HG03469 (cell line): Measurements from ENCODE around the gene IFNAR1.
"Not testable (repeated sequence)": the region's sequence is repeated elsewhere in the genome, so short reads cannot be mapped to it uniquely, and the experiment has no call there.

Source experiments
- ATAC-seq: cut with Tn5 transposase; IDR thresholded peaks from one replicate; pipeline ENCODE4 v1.9.1; 2021; ENCODE audit warnings: mild to moderate bottlenecking, moderate library complexity, moderate number of reproducible peaks; ENCODE audit not compliant: unreplicated experiment

IFNAR1 gene

GRCh38 chr21:33305344-33305671 is 19.5 kb upstream of the IFNAR1 start:
- no peak for ATAC-seq

GRCh38 chr21:33305938-33306337 is 18.8 kb upstream of the IFNAR1 start:
- ATAC-seq = no peak

GRCh38 chr21:33308586-33309490 is 15.9 kb upstream of the IFNAR1 start:
- peak; percentile 81 for ATAC-seq

- no peak for ATAC-seq
Observed at GRCh38 chr21:33309778-33310177, 15.0 kb upstream of the IFNAR1 start.

- no peak for ATAC-seq
Observed at GRCh38 chr21:33312121-33312520, 12.6 kb upstream of the IFNAR1 start.

- ATAC-seq = no peak
Observed at GRCh38 chr21:33313183-33313582, 11.6 kb upstream of the IFNAR1 start.

- ATAC-seq = no peak
Observed at GRCh38 chr21:33313611-33314010, 11.2 kb upstream of the IFNAR1 start.

GRCh38 chr21:33314111-33314510 is 10.7 kb upstream of the IFNAR1 start:
- ATAC-seq = no peak

GRCh38 chr21:33315946-33316710 is 8.6 kb upstream of the IFNAR1 start:
- no peak for ATAC-seq

- ATAC-seq = no peak
Observed at GRCh38 chr21:33317145-33317544, 7.6 kb upstream of the IFNAR1 start.

- no peak for ATAC-seq
Observed at GRCh38 chr21:33317786-33318486, 6.8 kb upstream of the IFNAR1 start.

GRCh38 chr21:33321005-33321404 is 3.8 kb upstream of the IFNAR1 start:
- not testable (repeated sequence) for ATAC-seq

- ATAC-seq = not testable (repeated sequence)
Observed at GRCh38 chr21:33323610-33324009, 1.2 kb upstream of the IFNAR1 start.

- ATAC-seq = peak; percentile 16
Observed at GRCh38 chr21:33325222-33326067, 675 bp downstream of the IFNAR1 start.

GRCh38 chr21:33327326-33327725 is 2.6 kb downstream of the IFNAR1 start:
- ATAC-seq = no peak

- no peak for ATAC-seq
Observed at GRCh38 chr21:33327792-33328433, 3.1 kb downstream of the IFNAR1 start.

GRCh38 chr21:33330726-33331125 is 6.0 kb downstream of the IFNAR1 start:
- no peak for ATAC-seq

GRCh38 chr21:33332143-33332542 is 7.4 kb downstream of the IFNAR1 start:
- peak; percentile 72 for ATAC-seq

- no peak for ATAC-seq
Observed at GRCh38 chr21:33334191-33334590, 9.4 kb downstream of the IFNAR1 start.

GRCh38 chr21:33334824-33335223 is 10.1 kb downstream of the IFNAR1 start:
- ATAC-seq = no peak
